HepG2 (cell line): ENCODE data around the gene KAZN. TPM values are rescaled to one million over a fixed set of nuclear protein-coding genes. Genes with fewer than 3 reads are reported as not detected.

Experiments used
- ATAC-seq: fragments of 200-7000 bp; cut with Tn5 transposase; 3 replicates; pipeline ENCODE4 v1.9.1; 2020; ENCODE audit warnings: mild to moderate bottlenecking, moderate library complexity
- BruUV-seq: library from RNA; stranded (reverse); fragments of 400-500 nt; replicated peaks from 2 replicates; lab custom pipeline; 2021; lab: Mats Ljungman, UMichigan
- CTCF ChIA-PET: fragments of 300-600 bp; formaldehyde crosslinking; extraction: SDS; loops from one replicate; lab custom pipeline; 2021; ENCODE audit warnings: low total read pairs, inconsistent platforms, low intra/inter-chr PET ratio; lab: Yijun Ruan, JAX
- POLR2A ChIA-PET: fragments of 350-600 bp; sonication (Branson Sonifier 250); formaldehyde crosslinking; loops from one replicate; lab custom pipeline; 2020; ENCODE audit warnings: antibody characterized with exemption, inconsistent platforms; lab: Yijun Ruan, JAX
- DNase-seq: peaks from one replicate; pipeline ENCODE4 v3.0.0-alpha.2; 2015; ENCODE audit warnings: low spot score
- FAIRE-seq: peaks from 3 replicates; lab custom pipeline; 2011; peaks lifted over from hg19 to GRCh38; lab: Jason Lieb, UNC
- H2AFZ ChIP-seq: one replicate; pipeline ENCODE4 v1.6.1; 2011; ENCODE audit warnings: low read length, inconsistent platforms
- H3K27ac ChIP-seq: fragments of 300-600 bp; 3 replicates; pipeline ENCODE4 v1.8.0; 2011; ENCODE audit warnings: mixed run types, mild to moderate bottlenecking, mixed read lengths, low read length, inconsistent platforms; ENCODE audit not compliant: insufficient read depth; ENCODE audit errors: extremely low read length
- H3K27me3 ChIP-seq, 2 experiments: fragments of 200-600 bp in 1 of 2; 2 replicates in 1 of 2; 3 replicates in 1 of 2; pipeline versions ENCODE4 v1.6.0 to v1.8.0; 2011; ENCODE audit warnings: low read length in 2 of 2, mild to moderate bottlenecking in 2 of 2, moderate library complexity in 2 of 2, inconsistent platforms in 1 of 2; ENCODE audit not compliant: insufficient read depth in 2 of 2, control insufficient read depth in 1 of 2
- H3K36me3 ChIP-seq, 2 experiments: fragments of 200-600 bp in 1 of 2; replicated peaks in 1 of 2; 2 replicates in 1 of 2; 3 replicates in 1 of 2; pipeline versions ENCODE4 v1.5.1 to v1.8.0; 2011; ENCODE audit warnings: low read length in 2 of 2, inconsistent platforms in 1 of 2; ENCODE audit not compliant: insufficient read depth in 2 of 2, control insufficient read depth in 1 of 2
- H3K4me1 ChIP-seq: 2 replicates; pipeline ENCODE4 v1.5.1; 2012; ENCODE audit warnings: low read length, inconsistent platforms; ENCODE audit not compliant: insufficient read depth
- H3K4me2 ChIP-seq: 2 replicates; pipeline ENCODE4 v1.6.0; 2011; ENCODE audit warnings: low read depth, low read length, inconsistent platforms
- H3K4me3 ChIP-seq, 3 experiments: fragments of 200-600 bp in 1 of 3; sonication (generic), shearing (Covaris generic) in 1 of 3; replicated peaks in 1 of 3; 2 replicates each; pipeline ENCODE4 v1.5.1; 2011 to 2016; ENCODE audit warnings: low read length in 3 of 3, inconsistent platforms in 2 of 3, low read depth in 2 of 3, mild to moderate bottlenecking in 2 of 3, control low read depth in 1 of 3, mixed read lengths in 1 of 3; ENCODE audit not compliant: insufficient read depth in 1 of 3
- H3K79me2 ChIP-seq: one replicate; pipeline ENCODE4 v1.6.1; 2011; ENCODE audit warnings: low read length, inconsistent platforms; ENCODE audit not compliant: insufficient read depth
- H3K9ac ChIP-seq: 2 replicates; pipeline ENCODE4 v1.6.0; 2011; ENCODE audit warnings: mild to moderate bottlenecking, low read depth, low read length, inconsistent platforms; ENCODE audit not compliant: insufficient read depth
- H3K9me3 ChIP-seq: 2 replicates; pipeline ENCODE4 v1.5.1; 2012; ENCODE audit warnings: mild to moderate bottlenecking, low read length
- H4K20me1 ChIP-seq: 2 replicates; pipeline ENCODE4 v1.6.0; 2011; ENCODE audit warnings: inconsistent platforms, mild to moderate bottlenecking, low read length, moderate library complexity; ENCODE audit not compliant: insufficient read depth
- CTCF ChIP-seq: sonication (generic); formaldehyde crosslinking; IDR thresholded peaks from 2 replicates; pipeline ENCODE4 v1.5.0; 2020; ENCODE audit warnings: mild to moderate bottlenecking, missing genetic modification reagents, moderate library complexity
- FOXO4 ChIP-seq: sonication (generic); formaldehyde crosslinking; conservative IDR thresholded peaks from 2 replicates; pipeline ENCODE4 v1.8.1; 2023; ENCODE audit warnings: missing genetic modification reagents
- NR1H2 ChIP-seq: sonication (generic); formaldehyde crosslinking; IDR thresholded peaks from 2 replicates; pipeline ENCODE4 v1.8.1; 2022; ENCODE audit warnings: low read depth, missing genetic modification reagents, borderline replicate concordance
- PBX2 ChIP-seq: IDR thresholded peaks from 2 replicates; pipeline ENCODE4 v1.6.1; 2016; ENCODE audit warnings: control low read depth
- RNF219 ChIP-seq: sonication (generic); formaldehyde crosslinking; IDR thresholded peaks from 2 replicates; pipeline ENCODE4 v1.5.0; 2020; ENCODE audit warnings: mild to moderate bottlenecking, missing genetic modification reagents
- TEF ChIP-seq: sonication (generic); formaldehyde crosslinking; IDR thresholded peaks from 2 replicates; pipeline ENCODE4 v1.5.0; 2020; ENCODE audit warnings: missing genetic modification reagents
- TIGD3 ChIP-seq: sonication (generic); formaldehyde crosslinking; IDR thresholded peaks from 2 replicates; pipeline ENCODE4 v1.5.1; 2020; ENCODE audit warnings: mild to moderate bottlenecking, missing genetic modification reagents, borderline replicate concordance
- ZBTB20 ChIP-seq: sonication (generic); formaldehyde crosslinking; IDR thresholded peaks from 2 replicates; pipeline ENCODE4 v1.8.1; 2023; ENCODE audit warnings: missing genetic modification reagents, low read depth, mild to moderate bottlenecking, borderline replicate concordance
- ZNF274 ChIP-seq: sonication (generic); formaldehyde crosslinking; IDR thresholded peaks from 2 replicates; pipeline ENCODE4 v1.5.1; 2020; ENCODE audit warnings: mild to moderate bottlenecking, missing genetic modification reagents
- ZNF296 ChIP-seq: sonication (generic); formaldehyde crosslinking; conservative IDR thresholded peaks from 2 replicates; pipeline ENCODE4 v1.5.0; 2020; ENCODE audit warnings: mild to moderate bottlenecking, missing genetic modification reagents
- ZNF639 ChIP-seq: conservative IDR thresholded peaks from 2 replicates; pipeline ENCODE4 v1.6.1; 2018; ENCODE audit warnings: missing genetic modification reagents
- WGBS: methylation state at CpG from one replicate; pipeline ENCODE4 v1.1.6; 2017; ENCODE audit warnings: low lambda C conversion rate; 5-methylcytosine and 5-hydroxymethylcytosine counted together
- in situ Hi-C: cut with HindIII; loops from 2 replicates; pipeline ENCODE4 v1.10.0; 2017; ENCODE audit warnings: low pct_unique_long_range_greater_than_20kb; ENCODE audit not compliant: extremely low pct_ligation_motif_present
- intact Hi-C: fragments of 100-400 bp; cut with micrococcal nuclease; formaldehyde crosslinking; loops from one replicate; pipeline ENCODE4 v1.10.0; 2022; ENCODE audit not compliant: unreplicated experiment
- polyA plus RNA-seq, 8 experiments: library from polyadenylated mRNA; depleted of rRNA in 3 of 8; stranded (reverse) in 7 of 8; unstranded in 1 of 8; fragments of >200 nt; fragmentation: Illumina TruSeq in 4 of 8; extraction: Trizol in 4 of 8; gene quantifications; 2 replicates each; pipeline versions ENCODE4 v1.2.1 to v1.2.3, GENCODE V29; 2011 to 2016; ENCODE audit warnings: low read depth in 4 of 8, missing spikeins in 1 of 8, mixed read lengths in 1 of 8; ENCODE audit not compliant: insufficient read depth in 1 of 8
- total RNA-seq, 5 experiments: library from RNA; depleted of rRNA; stranded (reverse); fragments of >200 nt; fragmentation: Illumina TruSeq; extraction: Trizol; gene quantifications; 2 replicates each; pipeline ENCODE4 v1.2.3, GENCODE V29; 2016; ENCODE audit warnings: low read depth in 1 of 5

KAZN gene
- total and polyA plus RNA-seq, 2 of the 13 experiments (the other 11 are each of a cell fraction or from before 2014, with no cell fraction given): 10.4 to 13.5 TPM

GRCh38 chr1:14739082-14739832, 140.8 kb downstream of the KAZN start (continued):
- no peak for TF ChIP-seq CTCF (CRISPR knock-in tag)

- Histone ChIP-seq H3K36me3 (no peaks in the 10 kb centered on the region), H3K79me2 (no peaks in the 10 kb centered on the region), H4K20me1 (no peaks in the 10 kb centered on the region), H3K27ac (no peak overlapping the region), H3K4me3 (no peak overlapping the region), H3K9ac (no peak overlapping the region), H3K4me2 (no peak overlapping the region), H3K27me3 (peaks cover 0 to 66% of the 10 kb centered on the region in 2 experiments; a peak in 3 of 5 replicates), H3K9me3 (no peaks in the 10 kb centered on the region), H3K4me1 (no peaks in the 10 kb centered on the region), H2AFZ (no peak overlapping the region)
- ChIA-PET CTCF (no interaction called here), POLR2A (no interaction called here)
- ATAC-seq (no peak), FAIRE-seq (no peak), DNase-seq (no peak)
- BruUV-seq: no TSS peak
- 8% methylated on average over 2 of the region's 8 CpGs for WGBS
- intact Hi-C loops: no loop called here
- in situ Hi-C loops: no loop called here
- no peak for TF ChIP-seq FOXO4 (CRISPR knock-in tag)
- TF ChIP-seq ZNF274: no peak
- TF ChIP-seq TEF: no peak
- TF ChIP-seq TIGD3: no peak
- no peak for TF ChIP-seq RNF219
- TF ChIP-seq ZNF296 (CRISPR knock-in tag): no peak
- no peak for TF ChIP-seq NR1H2 (CRISPR knock-in tag)
- no peak for TF ChIP-seq ZBTB20 (CRISPR knock-in tag)
- no peak for TF ChIP-seq ZNF639
- no peak for TF ChIP-seq PBX2
These were observed 141.5 kb downstream of the KAZN start for GRCh38 chr1:14740016-14740415.
